ENCODE results near the gene ZBED4. TPM values are rescaled to one million over a fixed set of nuclear protein-coding genes. Genes with fewer than 3 reads are reported as not detected.

ZBED4 gene
- total RNA-seq, 1 donor from 2014 or later, result 4.1 TPM

- Histone ChIP-seq H3K9me3 (replicated peaks) (no peaks in the 10 kb centered on the region), H3K27me3 (ENCODE audit: low read depth) (no peaks in the 10 kb centered on the region), H3K4me3 (no peak overlapping the region), H3K4me1 (no peaks in the 10 kb centered on the region), H3K36me3 (peaks cover 81% of the 10 kb centered on the region), H3K27ac (replicated peaks) (no peak overlapping the region)
- TF ChIP-seq CTCF (IDR thresholded peaks at IDR 0.05; ENCODE audit: borderline replicate concordance), result no peak
- no peak for DNase-seq
- intact Hi-C loops (cut with micrococcal nuclease), result no loop called here
Measured at GRCh38 chr22:49910229-49911155, 56.8 kb downstream of the ZBED4 start.

- intact Hi-C loops (cut with micrococcal nuclease), result no loop called here
- Histone ChIP-seq H3K4me1 (peaks cover 6% of the 10 kb centered on the region), H3K9me3 (replicated peaks) (no peaks in the 10 kb centered on the region), H3K36me3 (peaks cover 67% of the 10 kb centered on the region), H3K4me3 (no peak overlapping the region), H3K27ac (replicated peaks) (no peak overlapping the region), H3K27me3 (ENCODE audit: low read depth) (no peaks in the 10 kb centered on the region)
- DNase-seq, result no peak
- TF ChIP-seq CTCF (IDR thresholded peaks at IDR 0.05; ENCODE audit: borderline replicate concordance), result no peak
Measured at GRCh38 chr22:49911881-49912625, 58.4 kb downstream of the ZBED4 start.

- H3K9me3 ChIP-seq (replicated peaks), result no peaks in the 10 kb centered on the region
- intact Hi-C loops (cut with micrococcal nuclease), result no loop called here
- H3K36me3 ChIP-seq, result peaks cover 57% of the 10 kb centered on the region
- H3K4me3 ChIP-seq, result no peak overlapping the region
- H3K27ac ChIP-seq (replicated peaks), result no peak overlapping the region
- peaks cover 15% of the 10 kb centered on the region for H3K4me1 ChIP-seq
- DNase-seq, result no peak
- no peak for TF ChIP-seq CTCF (IDR thresholded peaks at IDR 0.05; ENCODE audit: borderline replicate concordance)
- H3K27me3 ChIP-seq (ENCODE audit: low read depth), result no peaks in the 10 kb centered on the region
Measured at GRCh38 chr22:49913026-49913425, 59.4 kb downstream of the ZBED4 start.

- peaks cover 53% of the 10 kb centered on the region for H3K36me3 ChIP-seq
- no peak overlapping the region for H3K4me3 ChIP-seq
- no peak for DNase-seq
- H3K27ac ChIP-seq (replicated peaks), result no peak overlapping the region
- H3K9me3 ChIP-seq (replicated peaks), result no peaks in the 10 kb centered on the region
- intact Hi-C loops (cut with micrococcal nuclease), result no loop called here
- no peak for TF ChIP-seq CTCF (IDR thresholded peaks at IDR 0.05; ENCODE audit: borderline replicate concordance)
- no peaks in the 10 kb centered on the region for H3K27me3 ChIP-seq (ENCODE audit: low read depth)
- peaks cover 16% of the 10 kb centered on the region for H3K4me1 ChIP-seq
Measured at GRCh38 chr22:49913446-49913845, 59.8 kb downstream of the ZBED4 start.

GRCh38 chr22:49914256-49914655, 60.6 kb downstream of the ZBED4 start:
- DNase-seq, result no peak
- no peak for TF ChIP-seq CTCF (IDR thresholded peaks at IDR 0.05; ENCODE audit: borderline replicate concordance)
- Histone ChIP-seq H3K4me1 (peaks cover 24% of the 10 kb centered on the region), H3K4me3 (no peak overlapping the region), H3K9me3 (replicated peaks) (no peaks in the 10 kb centered on the region), H3K27ac (replicated peaks) (no peak overlapping the region), H3K36me3 (peaks cover 45% of the 10 kb centered on the region), H3K27me3 (ENCODE audit: low read depth) (no peaks in the 10 kb centered on the region)
- intact Hi-C loops (cut with micrococcal nuclease), result no loop called here
